Mammary microvascular endothelial cell (primary cell): ENCODE results near the gene HBQ1. TPM values are rescaled to one million over a fixed set of nuclear protein-coding genes. Genes with fewer than 3 reads are reported as not detected.

Source experiments
- total RNA-seq: library from RNA; depleted of rRNA; stranded (reverse); fragments of >200 nt; gene quantifications from 2 replicates; pipeline ENCODE4 v1.2.3, GENCODE V29; 2015

The HBQ1 gene
- total RNA-seq, result not detected in 2 replicates

DNA sequence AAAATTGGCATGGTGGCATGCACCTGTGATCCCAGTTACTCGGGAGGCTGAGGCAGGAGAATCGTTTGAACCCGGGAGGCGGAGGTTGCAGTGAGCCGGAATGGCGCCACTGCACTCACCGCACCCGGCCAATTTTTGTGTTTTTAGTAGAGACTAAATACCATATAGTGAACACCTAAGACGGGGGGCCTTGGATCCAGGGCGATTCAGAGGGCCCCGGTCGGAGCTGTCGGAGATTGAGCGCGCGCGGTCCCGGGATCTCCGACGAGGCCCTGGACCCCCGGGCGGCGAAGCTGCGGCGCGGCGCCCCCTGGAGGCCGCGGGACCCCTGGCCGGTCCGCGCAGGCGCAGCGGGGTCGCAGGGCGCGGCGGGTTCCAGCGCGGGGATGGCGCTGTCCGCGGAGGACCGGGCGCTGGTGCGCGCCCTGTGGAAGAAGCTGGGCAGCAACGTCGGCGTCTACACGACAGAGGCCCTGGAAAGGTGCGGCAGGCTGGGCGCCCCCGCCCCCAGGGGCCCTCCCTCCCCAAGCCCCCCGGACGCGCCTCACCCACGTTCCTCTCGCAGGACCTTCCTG lies at the start of gene HBQ1:
HBQ1 (plus strand) TSS at position 359 of the 575 bp plus-strand sequence; CDS start at position 387, 28 bp downstream.

DNA sequence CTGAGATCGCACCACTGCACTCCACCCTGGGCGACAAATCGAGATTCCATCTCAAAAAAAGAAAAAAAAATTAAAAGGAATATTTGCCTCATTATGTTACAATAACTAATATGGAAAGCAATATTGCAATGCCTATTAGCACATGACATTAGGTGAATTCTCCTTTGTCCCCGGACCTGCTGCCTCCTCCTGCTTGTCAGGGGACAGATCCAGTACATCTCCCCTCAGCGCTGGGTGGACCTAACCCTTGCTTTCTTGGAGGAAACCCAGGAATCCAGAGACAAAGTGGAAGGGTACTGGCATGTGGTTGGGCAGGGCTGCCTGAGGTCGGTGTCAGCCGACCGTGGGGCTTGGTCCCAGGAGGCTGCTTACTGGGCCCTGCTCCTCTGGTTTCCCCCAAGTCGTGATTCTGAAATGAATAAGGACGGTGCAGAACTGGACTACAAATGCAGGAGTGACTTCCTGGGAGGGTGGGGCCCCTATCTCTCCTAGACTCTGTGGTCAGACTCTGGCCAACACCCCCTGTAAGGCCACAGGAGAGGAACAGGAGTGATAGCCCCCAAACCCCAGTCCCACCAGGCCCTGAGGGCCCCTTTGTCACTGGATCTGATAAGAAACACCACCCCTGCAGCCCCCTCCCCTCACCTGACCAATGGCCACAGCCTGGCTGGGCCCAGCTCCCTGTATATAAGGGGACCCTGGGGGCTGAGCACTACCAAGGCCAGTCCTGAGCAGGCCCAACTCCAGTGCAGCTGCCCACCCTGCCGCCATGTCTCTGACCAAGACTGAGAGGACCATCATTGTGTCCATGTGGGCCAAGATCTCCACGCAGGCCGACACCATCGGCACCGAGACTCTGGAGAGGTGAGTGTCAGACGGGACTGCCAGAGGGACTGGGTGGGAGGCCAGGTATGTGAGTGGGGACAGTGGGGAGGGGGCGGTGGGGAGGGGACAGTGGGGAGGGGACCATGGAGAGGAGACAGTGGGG lies 27.8 kb upstream of the HBQ1 start, which contains the start of gene HBZ:
HBZ (plus strand) TSS at position 504 of the 988 bp plus-strand sequence; CDS start at position 770, 266 bp downstream.

DNA sequence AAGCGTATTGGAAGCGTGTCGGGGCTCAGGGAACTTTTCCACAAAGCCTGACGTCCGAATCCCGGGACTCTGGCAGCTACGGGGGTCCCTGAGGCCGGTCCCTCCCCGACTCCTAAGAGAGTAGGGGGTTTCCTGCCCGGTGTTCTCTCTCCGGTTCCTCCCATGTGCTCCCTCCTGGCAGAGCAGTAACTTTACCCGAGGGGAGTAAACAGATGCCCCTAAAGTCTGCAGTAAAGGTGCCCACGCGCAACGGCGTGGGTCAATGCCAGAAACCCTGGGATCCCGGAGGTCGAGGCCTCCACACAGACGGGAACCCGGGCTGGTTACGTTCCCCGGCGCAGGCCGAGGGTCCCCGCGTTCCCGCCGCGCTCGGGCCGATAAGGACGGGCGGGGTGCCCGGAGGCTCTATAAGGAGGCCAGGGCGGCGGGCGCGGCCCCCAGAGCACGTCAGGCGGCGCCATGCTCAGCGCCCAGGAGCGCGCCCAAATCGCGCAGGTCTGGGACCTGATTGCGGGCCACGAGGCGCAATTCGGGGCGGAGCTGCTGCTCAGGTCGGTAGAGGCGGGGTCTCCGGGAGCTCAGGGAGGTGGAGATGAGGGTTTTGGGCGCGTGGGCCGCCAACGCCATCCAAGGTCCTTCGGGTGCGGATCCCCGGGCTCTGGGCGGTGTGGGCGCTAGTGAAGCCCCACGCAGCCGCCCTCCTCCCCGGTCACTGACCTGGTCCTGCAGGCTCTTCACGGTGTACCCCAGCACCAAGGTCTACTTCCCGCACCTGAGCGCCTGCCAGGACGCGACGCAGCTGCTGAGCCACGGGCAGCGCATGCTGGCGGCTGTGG lies 14.5 kb upstream of the HBQ1 start, which contains the start of gene HBM:
HBM (plus strand) TSS at position 440 of the 836 bp plus-strand sequence; CDS start at position 460, 20 bp downstream.

DNA sequence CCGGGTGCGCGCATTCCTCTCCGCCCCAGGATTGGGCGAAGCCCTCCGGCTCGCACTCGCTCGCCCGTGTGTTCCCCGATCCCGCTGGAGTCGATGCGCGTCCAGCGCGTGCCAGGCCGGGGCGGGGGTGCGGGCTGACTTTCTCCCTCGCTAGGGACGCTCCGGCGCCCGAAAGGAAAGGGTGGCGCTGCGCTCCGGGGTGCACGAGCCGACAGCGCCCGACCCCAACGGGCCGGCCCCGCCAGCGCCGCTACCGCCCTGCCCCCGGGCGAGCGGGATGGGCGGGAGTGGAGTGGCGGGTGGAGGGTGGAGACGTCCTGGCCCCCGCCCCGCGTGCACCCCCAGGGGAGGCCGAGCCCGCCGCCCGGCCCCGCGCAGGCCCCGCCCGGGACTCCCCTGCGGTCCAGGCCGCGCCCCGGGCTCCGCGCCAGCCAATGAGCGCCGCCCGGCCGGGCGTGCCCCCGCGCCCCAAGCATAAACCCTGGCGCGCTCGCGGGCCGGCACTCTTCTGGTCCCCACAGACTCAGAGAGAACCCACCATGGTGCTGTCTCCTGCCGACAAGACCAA lies 7.8 kb upstream of the HBQ1 start, which contains the start of gene HBA2:
HBA2 (plus strand) TSS at position 503 of the 568 bp plus-strand sequence; CDS start at position 540, 37 bp downstream.

DNA sequence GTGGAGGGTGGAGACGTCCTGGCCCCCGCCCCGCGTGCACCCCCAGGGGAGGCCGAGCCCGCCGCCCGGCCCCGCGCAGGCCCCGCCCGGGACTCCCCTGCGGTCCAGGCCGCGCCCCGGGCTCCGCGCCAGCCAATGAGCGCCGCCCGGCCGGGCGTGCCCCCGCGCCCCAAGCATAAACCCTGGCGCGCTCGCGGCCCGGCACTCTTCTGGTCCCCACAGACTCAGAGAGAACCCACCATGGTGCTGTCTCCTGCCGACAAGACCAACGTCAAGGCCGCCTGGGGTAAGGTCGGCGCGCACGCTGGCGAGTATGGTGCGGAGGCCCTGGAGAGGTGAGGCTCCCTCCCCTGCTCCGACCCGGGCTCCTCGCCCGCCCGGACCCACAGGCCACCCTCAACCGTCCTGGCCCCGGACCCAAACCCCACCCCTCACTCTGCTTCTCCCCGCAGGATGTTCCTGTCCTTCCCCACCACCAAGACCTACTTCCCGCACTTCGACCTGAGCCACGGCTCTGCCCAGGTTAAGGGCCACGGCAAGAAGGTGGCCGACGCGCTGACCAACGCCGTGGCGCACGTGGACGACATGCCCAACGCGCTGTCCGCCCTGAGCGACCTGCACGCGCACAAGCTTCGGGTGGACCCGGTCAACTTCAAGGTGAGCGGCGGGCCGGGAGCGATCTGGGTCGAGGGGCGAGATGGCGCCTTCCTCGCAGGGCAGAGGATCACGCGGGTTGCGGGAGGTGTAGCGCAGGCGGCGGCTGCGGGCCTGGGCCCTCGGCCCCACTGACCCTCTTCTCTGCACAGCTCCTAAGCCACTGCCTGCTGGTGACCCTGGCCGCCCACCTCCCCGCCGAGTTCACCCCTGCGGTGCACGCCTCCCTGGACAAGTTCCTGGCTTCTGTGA lies 3.5 kb upstream of the HBQ1 start, which contains the start of gene HBA1:
HBA1 (plus strand) TSS at position 204 of the 906 bp plus-strand sequence; CDS start at position 241, 37 bp downstream.

DNA sequence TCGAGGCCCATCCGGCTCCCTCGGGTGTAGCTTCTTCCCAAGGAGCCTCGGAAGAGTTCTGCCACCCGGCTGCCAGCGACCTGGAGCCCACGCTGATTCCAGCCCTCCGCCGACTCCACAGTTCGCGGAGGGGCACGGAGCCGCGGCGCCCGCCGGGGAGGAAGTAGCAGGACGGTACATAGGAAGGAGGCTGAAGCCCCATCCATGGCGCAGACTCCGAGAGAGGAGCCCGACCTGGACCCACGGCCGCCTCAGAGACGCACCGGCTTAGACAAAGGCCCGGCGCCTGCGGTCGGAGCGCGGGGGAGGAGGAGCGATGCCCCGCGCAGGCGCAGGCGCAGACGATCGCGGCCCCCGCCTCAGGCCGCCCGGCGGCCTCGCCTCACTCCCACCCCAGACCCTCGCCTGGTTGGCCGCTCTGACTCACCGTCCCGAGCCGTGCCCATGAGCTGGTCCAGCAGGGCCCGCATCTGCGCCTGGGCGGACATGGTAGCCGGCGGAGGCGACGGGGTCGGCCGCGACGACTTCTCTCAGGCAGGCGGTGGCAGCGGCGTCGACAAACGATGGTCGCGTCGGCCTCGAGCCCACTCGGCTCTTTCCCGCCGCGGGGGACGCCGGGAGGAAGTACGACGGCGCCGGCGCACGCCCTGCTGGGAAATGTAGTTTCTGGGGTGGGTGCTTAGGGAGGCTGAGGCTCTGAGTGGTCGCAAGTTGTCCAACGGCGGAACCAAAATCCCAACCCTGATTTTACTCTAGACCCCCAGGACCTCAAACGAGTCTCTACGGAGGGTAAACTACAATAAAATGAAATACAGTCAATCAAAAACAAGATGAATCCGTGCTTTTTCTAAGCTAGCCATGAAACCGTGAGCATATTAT lies 48.8 kb downstream of the HBQ1 start, which contains the start of gene LUC7L:
LUC7L (minus strand) TSS at position 598 of the 879 bp plus-strand sequence; CDS start at position 488, 110 bp downstream.

Other genes with a start within 250 kb of the HBQ1 start
- gene POLR3K, start 126.9 kb upstream of the HBQ1 start, total RNA-seq, result 13.7 and 14.9 TPM in 2 replicates
- 47.7 and 50.8 TPM in 2 replicates for gene SNRNP25, start 126.6 kb upstream of the HBQ1 start, total RNA-seq
- 23.3 and 28.7 TPM in 2 replicates for gene RHBDF1, start 107.8 kb upstream of the HBQ1 start, total RNA-seq
- gene MPG, start 102.2 kb upstream of the HBQ1 start, total RNA-seq, result 132 and 144 TPM in 2 replicates
- gene NPRL3, start 41.8 kb upstream of the HBQ1 start, total RNA-seq, result 18.8 and 20.7 TPM in 2 replicates
- gene HBZ, start 27.8 kb upstream of the HBQ1 start, total RNA-seq, result not detected in 2 replicates
- gene HBM, start 14.5 kb upstream of the HBQ1 start, total RNA-seq, result not detected in 2 replicates
- not detected in 2 replicates for gene HBA2, start 7.6 kb upstream of the HBQ1 start, total RNA-seq
- gene HBA1, start 3.8 kb upstream of the HBQ1 start, total RNA-seq, result not detected in 2 replicates
- gene LUC7L, start 49.0 kb downstream of the HBQ1 start, total RNA-seq, result 30.8 and 35.3 TPM in 2 replicates
- gene FAM234A, start 54.4 kb downstream of the HBQ1 start, total RNA-seq, result 53.7 and 82.6 TPM in 2 replicates
- gene RGS11, start 95.5 kb downstream of the HBQ1 start, total RNA-seq, result 0.25 and 1.1 TPM in 2 replicates
- gene ARHGDIG, start 100.1 kb downstream of the HBQ1 start, total RNA-seq, result 0.20 and 2.0 TPM in 2 replicates
- gene PDIA2, start 102.7 kb downstream of the HBQ1 start, total RNA-seq, result 0.07 TPM in 1 of 2 replicates, not detected in the other
- 19.2 and 23.7 TPM in 2 replicates for gene AXIN1, start 172.3 kb downstream of the HBQ1 start, total RNA-seq
- 146 and 154 TPM in 2 replicates for gene MRPL28, start 190.1 kb downstream of the HBQ1 start, total RNA-seq
- 55.5 and 64.6 TPM in 2 replicates for gene PGAP6, start 201.5 kb downstream of the HBQ1 start, total RNA-seq
- gene NME4, start 216.7 kb downstream of the HBQ1 start, total RNA-seq, result 125 and 136 TPM in 2 replicates
- 27.5 and 30.7 TPM in 2 replicates for gene DECR2, start 221.4 kb downstream of the HBQ1 start, total RNA-seq
- 34.9 and 42.6 TPM in 2 replicates for gene RAB11FIP3, start 245.2 kb downstream of the HBQ1 start, total RNA-seq